Neutrophil (primary cell): ENCODE results near the gene IFT122.

ENCODE experiments used
- H3K27ac ChIP-seq: fragments of 200-600 bp; sonication (generic); 2 replicates; pipeline ENCODE4 v1.5.1; 2016; ENCODE audit warnings: mild to moderate bottlenecking, moderate library complexity
- H3K27me3 ChIP-seq: fragments of 200-600 bp; sonication (generic); 2 replicates; pipeline ENCODE4 v1.6.0; 2016; ENCODE audit warnings: mild to moderate bottlenecking
- H3K36me3 ChIP-seq: fragments of 200-600 bp; sonication (generic); 2 replicates; pipeline ENCODE4 v1.5.1; 2017
- H3K4me1 ChIP-seq, 2 experiments: fragments of 200-600 bp in 1 of 2; sonication (generic) in 1 of 2; 1 replicate in 1 of 2; 2 replicates in 1 of 2; pipeline versions ENCODE4 v1.5.1 to v1.6.1; 2013 to 2016; ENCODE audit warnings: low read depth in 1 of 2, low read length in 1 of 2, mild to moderate bottlenecking in 1 of 2, moderate library complexity in 1 of 2; ENCODE audit not compliant: control insufficient read depth in 1 of 2, insufficient read depth in 1 of 2
- H3K4me3 ChIP-seq, 2 experiments: fragments of 200-600 bp in 1 of 2; sonication (generic) in 1 of 2; 1 replicate in 1 of 2; 2 replicates in 1 of 2; pipeline ENCODE4 v1.5.1; 2013 to 2016; ENCODE audit warnings: low read depth in 1 of 2, low read length in 1 of 2, mild to moderate bottlenecking in 1 of 2, moderate library complexity in 1 of 2
- H3K9me3 ChIP-seq: fragments of 200-600 bp; sonication (generic); 2 replicates; pipeline ENCODE4 v1.5.1; 2016
- TF ChIP-seq, protein P1 (sequence below): fragments of 200-600 bp; sonication (generic); IDR thresholded peaks from 2 replicates; pipeline ENCODE4 v1.5.1; 2016; ENCODE audit warnings: antibody characterized with exemption

Gene IFT122

DNA sequence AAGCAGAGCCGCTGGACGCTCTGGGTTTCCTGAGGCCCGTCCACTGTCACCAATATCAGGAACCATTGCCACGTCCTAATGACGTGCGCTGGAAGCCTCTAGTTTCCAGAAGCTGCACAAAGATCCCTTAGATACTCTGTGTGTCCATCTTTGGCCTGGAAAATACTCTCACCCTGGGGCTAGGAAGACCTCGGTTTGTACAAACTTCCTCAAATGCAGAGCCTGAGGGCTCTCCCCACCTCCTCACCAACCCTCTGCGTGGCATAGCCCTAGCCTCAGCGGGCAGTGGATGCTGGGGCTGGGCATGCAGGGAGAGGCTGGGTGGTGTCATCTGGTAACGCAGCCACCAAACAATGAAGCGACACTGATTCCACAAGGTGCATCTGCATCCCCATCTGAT lies 91.7 kb downstream of the IFT122 start:
- TF ChIP-seq, protein P1, sequence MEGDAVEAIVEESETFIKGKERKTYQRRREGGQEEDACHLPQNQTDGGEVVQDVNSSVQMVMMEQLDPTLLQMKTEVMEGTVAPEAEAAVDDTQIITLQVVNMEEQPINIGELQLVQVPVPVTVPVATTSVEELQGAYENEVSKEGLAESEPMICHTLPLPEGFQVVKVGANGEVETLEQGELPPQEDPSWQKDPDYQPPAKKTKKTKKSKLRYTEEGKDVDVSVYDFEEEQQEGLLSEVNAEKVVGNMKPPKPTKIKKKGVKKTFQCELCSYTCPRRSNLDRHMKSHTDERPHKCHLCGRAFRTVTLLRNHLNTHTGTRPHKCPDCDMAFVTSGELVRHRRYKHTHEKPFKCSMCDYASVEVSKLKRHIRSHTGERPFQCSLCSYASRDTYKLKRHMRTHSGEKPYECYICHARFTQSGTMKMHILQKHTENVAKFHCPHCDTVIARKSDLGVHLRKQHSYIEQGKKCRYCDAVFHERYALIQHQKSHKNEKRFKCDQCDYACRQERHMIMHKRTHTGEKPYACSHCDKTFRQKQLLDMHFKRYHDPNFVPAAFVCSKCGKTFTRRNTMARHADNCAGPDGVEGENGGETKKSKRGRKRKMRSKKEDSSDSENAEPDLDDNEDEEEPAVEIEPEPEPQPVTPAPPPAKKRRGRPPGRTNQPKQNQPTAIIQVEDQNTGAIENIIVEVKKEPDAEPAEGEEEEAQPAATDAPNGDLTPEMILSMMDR: no peak
- peaks cover 4 to 6% of the 10 kb centered on the region in 2 experiments for H3K4me1 ChIP-seq
- H3K36me3 ChIP-seq: no peaks in the 10 kb centered on the region
- no peak overlapping the region for H3K27ac ChIP-seq
- no peaks in the 10 kb centered on the region for H3K9me3 ChIP-seq
- H3K27me3 ChIP-seq: no peaks in the 10 kb centered on the region
- H3K4me3 ChIP-seq: no peak overlapping the region

- Histone ChIP-seq H3K4me3 (no peak overlapping the region), H3K9me3 (no peaks in the 10 kb centered on the region), H3K36me3 (no peaks in the 10 kb centered on the region), H3K4me1 (peaks cover 0 to under 1% of the 10 kb centered on the region in 2 experiments), H3K27me3 (no peaks in the 10 kb centered on the region), H3K27ac (no peak overlapping the region)
- TF ChIP-seq, protein P1: no peak
Observed at GRCh38 chr3:129532261-129532660, 92.2 kb downstream of the IFT122 start.

- H3K36me3 ChIP-seq: no peaks in the 10 kb centered on the region
- TF ChIP-seq, protein P1: no peak
- no peak overlapping the region for H3K4me3 ChIP-seq
- H3K27me3 ChIP-seq: no peaks in the 10 kb centered on the region
- no peaks in the 10 kb centered on the region for H3K9me3 ChIP-seq
- H3K4me1 ChIP-seq: no peaks in the 10 kb centered on the region
- H3K27ac ChIP-seq: no peak overlapping the region
Observed at GRCh38 chr3:129533406-129533805, 93.4 kb downstream of the IFT122 start.

- Histone ChIP-seq H3K36me3 (no peaks in the 10 kb centered on the region), H3K4me3 (no peak overlapping the region), H3K9me3 (no peaks in the 10 kb centered on the region), H3K27ac (no peak overlapping the region), H3K27me3 (no peaks in the 10 kb centered on the region), H3K4me1 (no peaks in the 10 kb centered on the region)
- TF ChIP-seq, protein P1: no peak
Observed at GRCh38 chr3:129534428-129535027, 94.5 kb downstream of the IFT122 start.

GRCh38 chr3:129535075-129535474 lies 95.1 kb downstream of the IFT122 start:
- H3K27ac ChIP-seq: no peak overlapping the region
- TF ChIP-seq, protein P1: no peak
- no peaks in the 10 kb centered on the region for H3K36me3 ChIP-seq
- H3K4me1 ChIP-seq: no peaks in the 10 kb centered on the region
- H3K9me3 ChIP-seq: no peaks in the 10 kb centered on the region
- H3K27me3 ChIP-seq: no peaks in the 10 kb centered on the region
- H3K4me3 ChIP-seq: no peak overlapping the region

- TF ChIP-seq, protein P1: no peak
- Histone ChIP-seq H3K36me3 (no peaks in the 10 kb centered on the region), H3K27ac (no peak overlapping the region), H3K4me1 (no peaks in the 10 kb centered on the region), H3K4me3 (no peak overlapping the region), H3K27me3 (no peaks in the 10 kb centered on the region), H3K9me3 (no peaks in the 10 kb centered on the region)
Observed at GRCh38 chr3:129536374-129536667, 96.3 kb downstream of the IFT122 start.
